ENCODE results near the gene UBE3A.

Gene UBE3A

GRCh38 chr15:25410649-25411048 is 28.2 kb downstream of the UBE3A start:
- TF ChIP-seq CTCF (IDR thresholded peaks at IDR 0.05) = no peak

GRCh38 chr15:25408929-25409328 is 29.9 kb downstream of the UBE3A start:
- no peak for TF ChIP-seq CTCF (IDR thresholded peaks at IDR 0.05)

DNA sequence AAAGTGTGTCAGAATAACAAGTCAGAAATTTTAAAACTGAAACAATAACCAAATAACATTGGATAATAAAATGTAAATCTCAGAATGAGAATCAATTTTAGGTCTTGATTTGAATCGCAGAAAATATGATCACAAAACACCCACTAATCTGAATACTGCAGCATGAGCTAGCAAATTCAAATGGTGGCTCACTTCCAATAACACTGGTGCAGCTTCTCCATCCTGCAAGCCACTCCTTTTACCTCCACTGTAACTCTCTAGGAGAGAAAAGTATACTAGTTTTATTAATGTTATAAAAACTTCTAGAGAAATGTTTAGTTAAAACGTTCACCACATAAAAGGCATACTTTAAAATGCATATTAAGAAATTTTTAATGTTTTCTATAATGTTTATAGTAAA is 30.4 kb downstream of the UBE3A start:
- TF ChIP-seq CTCF (IDR thresholded peaks at IDR 0.05) = no peak

- TF ChIP-seq CTCF (IDR thresholded peaks at IDR 0.05) = no peak
Measured at GRCh38 chr15:25407950-25408349, 30.9 kb downstream of the UBE3A start.

- TF ChIP-seq CTCF (IDR thresholded peaks at IDR 0.05) = no peak
Measured at GRCh38 chr15:25406846-25407245, 32.0 kb downstream of the UBE3A start.

- no peak for TF ChIP-seq CTCF (IDR thresholded peaks at IDR 0.05)
Measured at GRCh38 chr15:25406261-25406660, 32.6 kb downstream of the UBE3A start.

DNA sequence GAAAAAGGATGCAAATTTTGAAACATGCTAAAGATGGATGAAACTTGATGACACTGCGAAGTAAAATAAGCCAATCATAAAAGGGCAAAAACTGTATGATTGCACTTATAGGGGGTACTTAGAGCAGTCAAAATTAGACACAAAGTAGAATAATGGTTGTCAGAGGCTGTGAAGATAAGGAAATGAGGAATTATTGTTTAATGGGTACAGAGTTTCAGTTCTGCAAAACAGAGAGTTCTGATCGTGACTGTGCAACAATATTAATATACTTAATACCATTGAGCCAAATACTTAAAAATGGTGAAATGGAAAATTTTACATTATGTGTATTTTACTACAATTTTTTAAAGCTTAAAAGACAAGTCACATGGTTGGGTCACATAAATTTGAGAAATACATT is 35.1 kb downstream of the UBE3A start:
- TF ChIP-seq CTCF (IDR thresholded peaks at IDR 0.05) = no peak

DNA sequence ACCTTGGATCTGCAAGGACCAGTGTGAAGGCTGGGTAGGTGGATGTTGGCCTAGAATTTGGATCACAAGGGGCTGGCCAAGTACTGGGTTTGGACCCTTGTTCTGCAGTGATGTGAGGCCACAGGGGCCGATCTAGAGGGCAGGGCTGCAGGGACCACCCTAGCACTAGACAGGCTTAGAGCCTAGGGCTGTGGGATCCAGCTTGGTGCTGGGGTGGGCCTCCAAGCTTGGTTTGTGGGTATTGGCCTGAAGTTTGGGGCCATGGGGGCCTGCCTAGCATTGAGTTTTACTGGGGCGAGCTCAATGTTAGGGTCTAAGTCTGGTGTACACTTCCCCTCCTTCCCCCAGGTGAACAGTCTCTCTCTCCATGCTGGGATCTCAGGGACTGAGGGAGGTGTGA is 36.5 kb downstream of the UBE3A start:
- TF ChIP-seq CTCF (IDR thresholded peaks at IDR 0.05) = no peak
